NCI-H146 treated with DMSO at 0.1 percent for 48 hours (cell line): ENCODE measurements around the gene CIB4.

Experiments
- DNase-seq: peaks from one replicate; lab custom pipeline; 2025; ENCODE audit not compliant: unreplicated experiment; lab: John Stamatoyannopoulos, UW

The CIB4 gene

GRCh38 chr2:26640781-26641564 is at the start of gene CIB4:
TSS of gene CIB4 (minus strand) at chr2:26641366. CDS start at chr2:26641314, 52 bp downstream.
- no peak for DNase-seq

GRCh38 chr2:26687801-26688200 is 46.6 kb upstream of the CIB4 start:
- peak; percentile 94 for DNase-seq

- peak; percentile 81 for DNase-seq
These were observed 46.2 kb upstream of the CIB4 start for GRCh38 chr2:26687328-26687727.

GRCh38 chr2:26685989-26686839 is 45.0 kb upstream of the CIB4 start:
- DNase-seq: peak; percentile 81

DNA sequence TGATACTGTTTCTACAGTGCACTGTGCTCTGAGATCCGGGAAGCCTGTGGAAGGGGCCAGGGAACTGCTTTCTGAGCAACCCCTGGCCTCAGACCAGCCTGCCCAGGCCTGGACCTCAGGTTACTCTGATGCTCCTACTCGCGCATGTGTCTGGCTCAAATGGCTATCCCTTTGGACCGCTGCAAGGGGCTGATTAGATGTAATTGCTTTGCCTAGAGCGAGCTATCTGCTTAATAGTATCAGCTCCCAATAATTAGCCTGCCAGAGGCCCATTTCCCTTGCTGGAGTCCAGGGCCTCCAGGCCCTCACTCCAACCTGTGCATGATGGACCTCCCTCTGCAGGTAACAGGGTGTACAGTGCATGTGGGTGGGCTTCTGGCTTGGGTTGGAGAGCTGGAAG is 44.2 kb upstream of the CIB4 start:
- peak; percentile 76 for DNase-seq

GRCh38 chr2:26683583-26683982 is 42.4 kb upstream of the CIB4 start:
- no peak for DNase-seq

GRCh38 chr2:26682155-26682554 is 41.0 kb upstream of the CIB4 start:
- DNase-seq: no peak

- no peak for DNase-seq
These were observed 40.5 kb upstream of the CIB4 start for GRCh38 chr2:26681656-26682055.

- no peak for DNase-seq
These were observed 38.7 kb upstream of the CIB4 start for GRCh38 chr2:26679867-26680266.

GRCh38 chr2:26678035-26678434 is 36.9 kb upstream of the CIB4 start:
- no peak for DNase-seq

GRCh38 chr2:26675651-26676255 is 34.6 kb upstream of the CIB4 start:
- DNase-seq: no peak

GRCh38 chr2:26674771-26675170 is 33.6 kb upstream of the CIB4 start:
- DNase-seq: no peak

GRCh38 chr2:26674002-26674751 is 33.0 kb upstream of the CIB4 start:
- DNase-seq: no peak

DNA sequence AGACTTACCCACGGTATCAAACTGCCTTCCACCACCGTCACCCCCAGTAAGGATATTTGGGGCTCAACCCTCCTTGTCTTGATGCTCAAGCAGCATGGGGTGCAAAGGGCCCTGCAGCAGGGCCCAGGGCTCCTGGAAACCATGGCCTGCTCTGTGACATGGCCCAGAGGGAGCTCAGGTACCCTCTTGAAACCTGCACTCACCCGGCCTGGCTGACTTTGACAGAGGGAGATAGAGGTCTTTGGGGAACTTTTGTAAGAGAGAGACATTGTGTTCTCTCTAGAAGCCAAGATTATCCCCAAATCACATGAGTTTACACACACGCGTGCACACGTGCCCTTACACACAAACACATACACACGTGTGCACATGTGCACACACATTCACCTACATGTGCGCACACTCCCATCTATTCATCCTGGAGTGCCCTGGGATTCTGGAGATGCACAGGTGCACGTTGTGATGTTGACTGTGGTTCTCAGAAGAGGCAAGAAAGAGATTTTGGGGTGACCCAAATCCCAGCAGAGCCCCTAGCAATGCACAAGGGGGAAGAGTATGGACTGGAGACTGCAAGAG is 31.7 kb upstream of the CIB4 start:
- no peak for DNase-seq

DNA sequence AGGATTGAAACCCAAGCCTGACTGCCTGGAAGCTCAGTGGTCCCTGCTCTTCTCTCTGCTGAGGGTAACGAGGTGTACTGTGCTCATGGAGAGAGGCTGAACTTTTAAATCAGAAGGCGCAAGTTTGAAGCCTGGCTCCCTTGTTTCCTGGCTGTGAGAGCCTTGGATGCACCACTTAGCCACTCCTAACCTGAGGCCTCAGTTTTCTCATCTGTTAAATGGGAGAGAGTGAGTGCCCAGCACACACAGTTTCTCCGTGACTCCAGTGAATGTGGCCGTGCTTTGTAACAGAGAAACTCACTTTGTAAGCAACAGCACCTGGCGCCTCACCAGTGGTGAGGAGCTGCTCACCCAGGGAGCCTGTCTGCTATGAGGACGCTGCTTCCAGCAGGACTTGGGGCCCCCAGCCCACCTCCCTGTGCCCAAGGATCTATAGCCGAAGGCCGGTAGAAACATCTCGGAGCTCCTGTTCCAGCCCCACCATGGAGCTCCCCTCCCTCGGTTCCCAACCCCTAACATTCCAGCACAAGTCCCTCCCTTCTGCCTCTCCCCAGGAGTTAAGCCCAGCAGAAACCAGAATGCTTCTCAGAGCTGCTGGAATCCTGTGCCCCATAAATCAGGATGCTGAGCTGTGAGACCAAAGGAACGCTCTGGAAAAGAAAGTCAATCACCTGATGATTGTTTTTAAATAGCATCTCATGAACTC is 31.1 kb upstream of the CIB4 start:
- DNase-seq: no peak

DNA sequence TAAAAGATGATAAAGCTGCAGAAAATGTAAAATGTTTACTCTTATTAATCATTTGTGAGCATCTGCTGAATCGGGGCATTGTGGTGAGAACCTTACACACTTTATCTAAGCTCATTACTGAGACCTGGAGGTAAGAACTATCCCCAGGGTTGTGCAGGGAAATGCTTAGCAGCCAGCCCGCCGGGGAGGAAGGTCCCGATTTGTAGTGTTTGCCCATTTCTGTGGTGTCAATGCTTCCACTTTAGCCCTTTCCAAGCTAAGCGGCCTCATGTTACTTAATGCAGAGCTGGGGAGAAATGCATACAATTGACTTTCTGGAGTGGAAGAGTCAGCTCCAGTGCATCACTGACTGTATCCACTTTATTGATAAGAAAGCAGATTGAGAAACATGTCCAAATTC is 30.5 kb upstream of the CIB4 start:
- DNase-seq: no peak

DNA sequence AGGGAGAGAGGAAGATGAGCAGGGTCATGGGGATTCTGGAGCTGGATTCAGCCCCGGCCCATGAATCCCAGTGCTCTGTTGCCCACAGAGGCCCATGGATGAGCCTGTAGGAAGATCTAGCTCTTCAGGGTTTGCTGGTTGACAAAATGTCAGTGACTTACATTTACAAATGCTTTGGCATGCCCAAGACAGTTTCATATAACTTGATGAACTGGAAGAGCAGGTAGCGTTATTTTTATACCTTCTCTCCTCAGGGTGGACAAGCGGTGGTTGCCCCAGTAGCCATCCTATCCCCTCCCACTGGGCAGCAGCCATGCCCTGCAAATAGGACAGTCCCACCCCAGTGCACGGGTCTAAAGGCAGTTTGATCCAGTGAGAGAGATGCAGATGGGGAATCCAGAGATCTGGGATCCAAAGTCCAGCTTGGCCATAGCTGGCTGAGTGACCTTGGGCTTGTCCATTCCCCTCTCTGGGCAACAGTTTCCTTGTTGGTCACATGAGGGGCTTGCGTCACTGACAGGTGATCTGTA is 29.8 kb upstream of the CIB4 start:
- DNase-seq: no peak

GRCh38 chr2:26670171-26670570 is 29.0 kb upstream of the CIB4 start:
- DNase-seq: no peak

DNA sequence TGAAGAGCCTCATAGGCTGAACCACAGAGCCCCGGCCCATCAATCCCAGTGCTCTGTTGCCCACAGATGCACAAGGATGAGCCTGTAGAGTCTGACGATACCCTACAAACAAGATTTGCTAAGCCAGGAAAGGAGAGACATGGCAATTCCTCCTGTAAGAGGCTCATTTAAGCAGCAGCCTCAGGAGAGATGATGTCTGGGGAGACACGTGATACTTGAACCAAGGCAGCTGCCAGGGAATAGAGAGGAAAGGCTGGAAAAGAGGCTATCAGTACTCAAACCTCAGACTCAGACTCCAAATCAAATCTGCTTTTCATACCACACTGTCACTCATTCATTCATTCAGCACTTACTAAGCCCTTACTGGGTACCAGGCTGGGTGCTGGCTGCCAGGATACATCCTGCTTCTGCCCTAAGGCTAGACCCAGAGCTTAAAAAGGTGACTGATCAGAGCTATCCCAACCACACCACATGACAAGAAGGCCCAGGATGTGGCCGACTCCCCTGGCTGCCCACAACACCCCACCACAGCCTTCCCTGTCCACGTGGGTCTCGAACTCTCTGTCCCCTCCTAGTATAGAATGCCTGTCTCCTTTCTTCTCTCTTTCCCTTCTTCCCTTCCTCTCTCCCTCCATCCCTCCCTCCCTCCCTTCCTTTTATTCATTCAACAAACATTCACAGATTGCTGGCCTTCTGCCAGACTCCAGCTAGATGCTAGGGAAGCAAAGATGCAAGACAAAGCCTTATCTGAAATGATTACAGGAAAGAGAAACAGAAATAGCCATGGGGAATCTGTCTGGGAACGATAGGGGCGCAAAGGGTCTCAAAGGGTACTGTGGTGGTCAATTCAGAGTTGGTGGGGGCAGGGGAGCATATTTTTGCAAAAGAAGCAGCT is 27.9 kb upstream of the CIB4 start:
- DNase-seq: peak; percentile 4
